Measurements from ENCODE around the gene CDH23. TPM values are rescaled to one million over a fixed set of nuclear protein-coding genes. Genes with fewer than 3 reads are reported as not detected.

CDH23 gene
- total RNA-seq, 4 donors from 2014 or later: 14.4 to 29.6 (median 19.7) TPM

- DNase-seq (ENCODE audit: extremely low spot score): no peak
- no peak overlapping the region for H3K27ac ChIP-seq (replicated peaks in 1 of 4)
- WGBS: 70% methylated on average over 2 of the region's 2 CpGs
Observed at GRCh38 chr10:71554671-71555070, 158.0 kb downstream of the CDH23 start.

GRCh38 chr10:71555087-71555723 is 158.5 kb downstream of the CDH23 start:
- Histone ChIP-seq H3K9me3 (no peaks in the 10 kb centered on the region), H3K4me1 (no peaks in the 10 kb centered on the region), H3K4me3 (no peak overlapping the region), H3K27me3 (no peaks in the 10 kb centered on the region), H3K36me3 (no peaks in the 10 kb centered on the region), H3K27ac (replicated peaks in 1 of 4) (no peak overlapping the region)
- 84% methylated on average over 10 of the region's 10 CpGs for WGBS
- no peak for DNase-seq (ENCODE audit: extremely low spot score)
- TF ChIP-seq POLR2AphosphoS5 (IDR thresholded peaks at IDR 0.05) (no peak), EP300 (IDR thresholded peaks at IDR 0.05) (no peak), POLR2A (IDR thresholded peaks at IDR 0.05; ENCODE audit: low read depth) (no peak)
- TF ChIP-seq, protein P1, sequence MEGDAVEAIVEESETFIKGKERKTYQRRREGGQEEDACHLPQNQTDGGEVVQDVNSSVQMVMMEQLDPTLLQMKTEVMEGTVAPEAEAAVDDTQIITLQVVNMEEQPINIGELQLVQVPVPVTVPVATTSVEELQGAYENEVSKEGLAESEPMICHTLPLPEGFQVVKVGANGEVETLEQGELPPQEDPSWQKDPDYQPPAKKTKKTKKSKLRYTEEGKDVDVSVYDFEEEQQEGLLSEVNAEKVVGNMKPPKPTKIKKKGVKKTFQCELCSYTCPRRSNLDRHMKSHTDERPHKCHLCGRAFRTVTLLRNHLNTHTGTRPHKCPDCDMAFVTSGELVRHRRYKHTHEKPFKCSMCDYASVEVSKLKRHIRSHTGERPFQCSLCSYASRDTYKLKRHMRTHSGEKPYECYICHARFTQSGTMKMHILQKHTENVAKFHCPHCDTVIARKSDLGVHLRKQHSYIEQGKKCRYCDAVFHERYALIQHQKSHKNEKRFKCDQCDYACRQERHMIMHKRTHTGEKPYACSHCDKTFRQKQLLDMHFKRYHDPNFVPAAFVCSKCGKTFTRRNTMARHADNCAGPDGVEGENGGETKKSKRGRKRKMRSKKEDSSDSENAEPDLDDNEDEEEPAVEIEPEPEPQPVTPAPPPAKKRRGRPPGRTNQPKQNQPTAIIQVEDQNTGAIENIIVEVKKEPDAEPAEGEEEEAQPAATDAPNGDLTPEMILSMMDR (IDR thresholded peaks at IDR 0.05): no peak
- intact Hi-C loops (cut with DNase I): no loop called here

More at GRCh38 chr10:71554671-71555070, 158.0 kb downstream of the CDH23 start:
- Histone ChIP-seq H3K36me3 (no peaks in the 10 kb centered on the region), H3K4me3 (no peak overlapping the region), H3K4me1 (no peaks in the 10 kb centered on the region), H3K27me3 (no peaks in the 10 kb centered on the region), H3K9me3 (no peaks in the 10 kb centered on the region)
- intact Hi-C loops (cut with DNase I): no loop called here
- TF ChIP-seq EP300 (IDR thresholded peaks at IDR 0.05): no peak
- TF ChIP-seq POLR2A (IDR thresholded peaks at IDR 0.05; ENCODE audit: low read depth): no peak
- TF ChIP-seq POLR2AphosphoS5 (IDR thresholded peaks at IDR 0.05): no peak
- TF ChIP-seq, protein P1 (IDR thresholded peaks at IDR 0.05): no peak

DNA sequence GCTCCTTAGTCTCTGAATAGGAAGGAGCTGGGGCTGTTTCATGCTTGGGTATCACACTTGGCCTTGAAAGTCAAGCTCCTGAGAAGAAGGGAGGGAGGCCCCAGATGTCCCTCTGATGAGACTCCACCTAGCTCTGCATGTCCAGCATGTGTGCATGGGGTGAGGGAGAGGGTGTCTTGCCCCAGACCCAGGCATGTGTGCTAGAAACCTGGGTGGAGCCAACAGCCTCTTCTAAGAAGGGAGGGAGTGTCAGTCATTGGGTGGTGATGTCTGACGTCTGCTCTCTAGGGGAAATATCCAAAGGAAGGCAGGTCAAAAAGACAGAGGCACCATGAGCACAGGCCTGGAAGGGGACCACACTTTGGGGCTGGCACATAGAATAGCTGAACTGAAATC is 159.0 kb downstream of the CDH23 start:
- no peaks in the 10 kb centered on the region for H3K36me3 ChIP-seq
- DNase-seq (ENCODE audit: extremely low spot score): no peak
- WGBS: 88% methylated on average over 1 of the region's 1 CpG
- H3K4me1 ChIP-seq: no peaks in the 10 kb centered on the region
- H3K27me3 ChIP-seq: no peaks in the 10 kb centered on the region
- no peak overlapping the region for H3K4me3 ChIP-seq
- H3K9me3 ChIP-seq: no peaks in the 10 kb centered on the region
- H3K27ac ChIP-seq (replicated peaks in 1 of 4): no peak overlapping the region
- intact Hi-C loops (cut with DNase I): no loop called here
- no peak for TF ChIP-seq POLR2AphosphoS5 (IDR thresholded peaks at IDR 0.05)
- no peak for TF ChIP-seq EP300 (IDR thresholded peaks at IDR 0.05)
- TF ChIP-seq, protein P1 (IDR thresholded peaks at IDR 0.05): no peak
- no peak for TF ChIP-seq POLR2A (IDR thresholded peaks at IDR 0.05; ENCODE audit: low read depth)

GRCh38 chr10:71558991-71559390 is 162.3 kb downstream of the CDH23 start:
- Histone ChIP-seq H3K27ac (replicated peaks in 1 of 4) (no peak overlapping the region), H3K36me3 (no peaks in the 10 kb centered on the region), H3K9me3 (no peaks in the 10 kb centered on the region), H3K4me3 (no peak overlapping the region), H3K4me1 (no peaks in the 10 kb centered on the region), H3K27me3 (no peaks in the 10 kb centered on the region)
- 83% methylated on average over 3 of the region's 3 CpGs for WGBS
- intact Hi-C loops (cut with DNase I): no loop called here
- TF ChIP-seq POLR2AphosphoS5 (IDR thresholded peaks at IDR 0.05) (no peak), EP300 (IDR thresholded peaks at IDR 0.05) (no peak), POLR2A (IDR thresholded peaks at IDR 0.05; ENCODE audit: low read depth) (no peak)
- TF ChIP-seq, protein P1 (IDR thresholded peaks at IDR 0.05): no peak
- DNase-seq (ENCODE audit: extremely low spot score): no peak
